HG03342 (cell line): ENCODE measurements around the gene CTIF.

ENCODE experiments used
- ATAC-seq: cut with Tn5 transposase; IDR thresholded peaks from one replicate; pipeline ENCODE4 v1.9.1; 2021; ENCODE audit warnings: mild to moderate bottlenecking, moderate library complexity; ENCODE audit not compliant: unreplicated experiment

Gene CTIF

GRCh38 chr18:48550101-48550729, 11.4 kb downstream of the CTIF start:
- ATAC-seq, result no peak

GRCh38 chr18:48551100-48551499, 12.3 kb downstream of the CTIF start:
- no peak for ATAC-seq

GRCh38 chr18:48552130-48552529, 13.3 kb downstream of the CTIF start:
- no peak for ATAC-seq

- no peak for ATAC-seq
These were observed 14.4 kb downstream of the CTIF start for GRCh38 chr18:48553236-48553635.

GRCh38 chr18:48554610-48555400, 16.0 kb downstream of the CTIF start:
- ATAC-seq, result no peak

- ATAC-seq, result no peak
These were observed 16.7 kb downstream of the CTIF start for GRCh38 chr18:48555465-48555995.

- no peak for ATAC-seq
These were observed 18.9 kb downstream of the CTIF start for GRCh38 chr18:48557640-48558174.

- ATAC-seq, result no peak
These were observed 19.4 kb downstream of the CTIF start for GRCh38 chr18:48558248-48558647.

GRCh38 chr18:48560491-48560890, 21.7 kb downstream of the CTIF start:
- ATAC-seq, result no peak

- ATAC-seq, result no peak
These were observed 23.2 kb downstream of the CTIF start for GRCh38 chr18:48562075-48562474.

GRCh38 chr18:48563027-48563426, 24.2 kb downstream of the CTIF start:
- ATAC-seq, result no peak

- no peak for ATAC-seq
These were observed 25.3 kb downstream of the CTIF start for GRCh38 chr18:48564139-48564538.

GRCh38 chr18:48565105-48565504, 26.3 kb downstream of the CTIF start:
- ATAC-seq, result no peak

GRCh38 chr18:48566589-48566988, 27.8 kb downstream of the CTIF start:
- ATAC-seq, result no peak

GRCh38 chr18:48567388-48567787, 28.6 kb downstream of the CTIF start:
- no peak for ATAC-seq

GRCh38 chr18:48569139-48569914, 30.5 kb downstream of the CTIF start:
- no peak for ATAC-seq

GRCh38 chr18:48569915-48570264, 31.1 kb downstream of the CTIF start:
- ATAC-seq, result no peak

GRCh38 chr18:48570313-48570712, 31.5 kb downstream of the CTIF start:
- no peak for ATAC-seq

GRCh38 chr18:48571639-48572384, 33.0 kb downstream of the CTIF start:
- no peak for ATAC-seq

GRCh38 chr18:48572402-48573126, 33.7 kb downstream of the CTIF start:
- ATAC-seq, result no peak
